SJSA1 (cell line): Measurements from ENCODE around the gene RNASEL. TPM values are rescaled to one million over a fixed set of nuclear protein-coding genes. Genes with fewer than 3 reads are reported as not detected.

Experiments
- DNase-seq, 2 experiments: peaks; one replicate each; pipeline ENCODE4 v3.0.0-alpha.2; 2015 to 2020; ENCODE audit warnings: low spot score in 2 of 2, low read depth in 1 of 2
- H3K27ac ChIP-seq: fragments of 250-450 bp; sonication (Bioruptor Pico); 2 replicates; pipeline ENCODE4 v1.5.1; 2020; ENCODE audit warnings: mild to moderate bottlenecking, moderate library complexity
- H3K27me3 ChIP-seq: fragments of 250-450 bp; sonication (Bioruptor Pico); replicated peaks from 2 replicates; pipeline ENCODE4 v1.5.1; 2020; ENCODE audit warnings: mild to moderate bottlenecking, moderate library complexity
- H3K36me3 ChIP-seq: fragments of 250-450 bp; sonication (Bioruptor Pico); 2 replicates; pipeline ENCODE4 v1.5.1; 2020; ENCODE audit warnings: mild to moderate bottlenecking
- H3K4me1 ChIP-seq: fragments of 250-450 bp; sonication (Bioruptor Pico); replicated peaks from 2 replicates; pipeline ENCODE4 v1.6.1; 2021; ENCODE audit warnings: mild to moderate bottlenecking
- H3K4me3 ChIP-seq: fragments of 250-450 bp; sonication (Bioruptor Pico); 2 replicates; pipeline ENCODE4 v1.5.1; 2020; ENCODE audit warnings: mild to moderate bottlenecking
- H3K9me3 ChIP-seq: fragments of 250-450 bp; sonication (Bioruptor Pico); replicated peaks from 2 replicates; pipeline ENCODE4 v1.5.1; 2020; ENCODE audit warnings: mild to moderate bottlenecking
- total RNA-seq: library from RNA; depleted of rRNA; stranded (reverse); fragments of >200 nt; shearing (Covaris generic); gene quantifications from 2 replicates; pipeline ENCODE4 v1.2.3, GENCODE V29; 2014

RNASEL gene
- total RNA-seq, 1 experiment from 2014 or later = 11.5 TPM

GRCh38 chr1:182614796-182615454, 25.9 kb upstream of the RNASEL start:
- Histone ChIP-seq H3K4me3 (peak overlapping the region; percentile 36), H3K27me3 (no peaks in the 10 kb centered on the region), H3K4me1 (peaks cover 53% of the 10 kb centered on the region), H3K36me3 (no peaks in the 10 kb centered on the region), H3K27ac (peak overlapping the region; percentile 79), H3K9me3 (no peaks in the 10 kb centered on the region)
- peak; percentile 94 to 95 for DNase-seq

- no peaks in the 10 kb centered on the region for H3K27me3 ChIP-seq
- H3K4me3 ChIP-seq = no peak overlapping the region
- DNase-seq = no peak
- no peak overlapping the region for H3K27ac ChIP-seq
- H3K36me3 ChIP-seq = no peaks in the 10 kb centered on the region
- H3K4me1 ChIP-seq = peaks cover 45% of the 10 kb centered on the region
- H3K9me3 ChIP-seq = no peaks in the 10 kb centered on the region
Observed at GRCh38 chr1:182611787-182612186, 22.7 kb upstream of the RNASEL start.

GRCh38 chr1:182611326-182611725, 22.3 kb upstream of the RNASEL start:
- peaks cover 40% of the 10 kb centered on the region for H3K4me1 ChIP-seq
- no peaks in the 10 kb centered on the region for H3K9me3 ChIP-seq
- no peaks in the 10 kb centered on the region for H3K36me3 ChIP-seq
- no peak for DNase-seq
- H3K4me3 ChIP-seq = no peak overlapping the region
- H3K27me3 ChIP-seq = no peaks in the 10 kb centered on the region
- H3K27ac ChIP-seq = no peak overlapping the region

- Histone ChIP-seq H3K4me3 (no peak overlapping the region), H3K27me3 (no peaks in the 10 kb centered on the region), H3K9me3 (no peaks in the 10 kb centered on the region), H3K36me3 (no peaks in the 10 kb centered on the region), H3K4me1 (peaks cover 34% of the 10 kb centered on the region), H3K27ac (no peak overlapping the region)
- DNase-seq = no peak
Observed at GRCh38 chr1:182610606-182611194, 21.6 kb upstream of the RNASEL start.

- Histone ChIP-seq H3K9me3 (no peaks in the 10 kb centered on the region), H3K27me3 (no peaks in the 10 kb centered on the region), H3K36me3 (no peaks in the 10 kb centered on the region), H3K27ac (peak overlapping the region; percentile 76), H3K4me3 (no peak overlapping the region), H3K4me1 (peaks cover 29% of the 10 kb centered on the region)
- DNase-seq = peak in 1 of 2 experiments; percentile 70
Observed at GRCh38 chr1:182608845-182609610, 20.0 kb upstream of the RNASEL start.

- Histone ChIP-seq H3K4me3 (no peak overlapping the region), H3K27ac (no peak overlapping the region; the same call in 1 of the 2 replicates), H3K36me3 (no peaks in the 10 kb centered on the region), H3K27me3 (no peaks in the 10 kb centered on the region), H3K4me1 (peaks cover 34% of the 10 kb centered on the region), H3K9me3 (no peaks in the 10 kb centered on the region)
- no peak for DNase-seq
Observed at GRCh38 chr1:182608236-182608635, 19.2 kb upstream of the RNASEL start.

- no peak for DNase-seq
- Histone ChIP-seq H3K4me3 (no peak overlapping the region), H3K27me3 (no peaks in the 10 kb centered on the region), H3K36me3 (peaks cover 4% of the 10 kb centered on the region), H3K27ac (no peak overlapping the region), H3K9me3 (no peaks in the 10 kb centered on the region), H3K4me1 (peaks cover 41% of the 10 kb centered on the region)
Observed at GRCh38 chr1:182607566-182607965, 18.5 kb upstream of the RNASEL start.

GRCh38 chr1:182604175-182605164, 15.4 kb upstream of the RNASEL start, which contains the start of gene RGS16:
Gene RGS16, minus strand, starts transcription at chr1:182604389. Its CDS starts 130 bp downstream, at chr1:182604259.
- Histone ChIP-seq H3K9me3 (no peaks in the 10 kb centered on the region), H3K4me1 (peaks cover 47% of the 10 kb centered on the region), H3K27ac (peak within 1 kb of the TSS; percentile 13; the same call in 1 of the 2 replicates), H3K4me3 (peak within 1 kb of the TSS; percentile 45), H3K36me3 (peaks cover 30% of the 10 kb centered on the region), H3K27me3 (no peaks in the 10 kb centered on the region)
- DNase-seq = peak; percentile 64 to 90

- peaks cover 37% of the 10 kb centered on the region for H3K36me3 ChIP-seq
- H3K27ac ChIP-seq = peak overlapping the region; percentile 13; the same call in 1 of the 2 replicates
- H3K4me3 ChIP-seq = peak overlapping the region; percentile 45
- no peak for DNase-seq
- H3K9me3 ChIP-seq = no peaks in the 10 kb centered on the region
- H3K27me3 ChIP-seq = no peaks in the 10 kb centered on the region
- H3K4me1 ChIP-seq = peaks cover 39% of the 10 kb centered on the region
Observed at GRCh38 chr1:182603646-182604174, 14.7 kb upstream of the RNASEL start.

- H3K9me3 ChIP-seq = no peaks in the 10 kb centered on the region
- peak overlapping the region; percentile 13; the same call in 1 of the 2 replicates for H3K27ac ChIP-seq
- no peaks in the 10 kb centered on the region for H3K27me3 ChIP-seq
- H3K4me3 ChIP-seq = peak overlapping the region; percentile 45
- H3K36me3 ChIP-seq = peaks cover 37% of the 10 kb centered on the region
- peak in 1 of 2 experiments; percentile 67 for DNase-seq
- H3K4me1 ChIP-seq = peaks cover 33% of the 10 kb centered on the region
Observed at GRCh38 chr1:182602935-182603645, 14.0 kb upstream of the RNASEL start.

- peaks cover 30% of the 10 kb centered on the region for H3K4me1 ChIP-seq
- no peak overlapping the region for H3K4me3 ChIP-seq
- no peaks in the 10 kb centered on the region for H3K9me3 ChIP-seq
- DNase-seq = no peak
- no peak overlapping the region for H3K27ac ChIP-seq
- H3K36me3 ChIP-seq = peaks cover 37% of the 10 kb centered on the region
- no peaks in the 10 kb centered on the region for H3K27me3 ChIP-seq
Observed at GRCh38 chr1:182601913-182602312, 12.9 kb upstream of the RNASEL start.

- Histone ChIP-seq H3K27ac (no peak overlapping the region), H3K27me3 (no peaks in the 10 kb centered on the region)
- peak; percentile 56 to 68 for DNase-seq
Observed at GRCh38 chr1:182601416-182601786, 12.3 kb upstream of the RNASEL start.

More at GRCh38 chr1:182601416-182601786, 12.3 kb upstream of the RNASEL start:
- Histone ChIP-seq H3K36me3 (peaks cover 37% of the 10 kb centered on the region), H3K4me1 (peaks cover 30% of the 10 kb centered on the region), H3K4me3 (no peak overlapping the region), H3K9me3 (no peaks in the 10 kb centered on the region)
